SK-N-SH (cell line): ENCODE results near the gene AHNAK. TPM values are rescaled to one million over a fixed set of nuclear protein-coding genes. Genes with fewer than 3 reads are reported as not detected.

ENCODE experiments used
- CTCF ChIA-PET: fragments of 300-600, 350-600 bp; formaldehyde crosslinking; extraction: SDS; loops from one replicate; lab custom pipeline; 2021; lab: Yijun Ruan, JAX
- POLR2A ChIA-PET: fragments of 350-600 bp; sonication (Branson Sonifier 250); formaldehyde crosslinking; extraction: SDS; loops from one replicate; lab custom pipeline; 2020; ENCODE audit warnings: antibody characterized with exemption, inconsistent platforms; lab: Yijun Ruan, JAX
- DNase-seq: peaks from one replicate; pipeline ENCODE4 v3.0.0; 2012
- H2AFZ ChIP-seq: fragments of 200-600 bp; sonication (generic); 2 replicates; pipeline ENCODE4 v1.8.1; 2016; ENCODE audit warnings: antibody characterized with exemption, mild to moderate bottlenecking, low read depth
- H3F3A ChIP-seq: fragments of 200-600 bp; sonication (generic); replicated peaks from 2 replicates; pipeline ENCODE3; 2016; ENCODE audit warnings: antibody characterized with exemption, mild to moderate bottlenecking; ENCODE audit not compliant: insufficient read depth
- H3K27ac ChIP-seq, 2 experiments: fragments of 200-500 bp in 1 of 2; fragments of 200-600 bp in 1 of 2; sonication (Bioruptor generic) in 1 of 2; sonication (generic), shearing (Covaris generic) in 1 of 2; 2 replicates each; pipeline versions ENCODE4 v1.5.1 to v1.6.1; 2014 to 2016; ENCODE audit warnings: low read depth in 2 of 2, inconsistent platforms in 1 of 2, low read length in 1 of 2, mild to moderate bottlenecking in 1 of 2, mixed read lengths in 1 of 2
- H3K27me3 ChIP-seq: fragments of 200-600 bp; sonication (generic), shearing (Covaris generic); 2 replicates; pipeline ENCODE4 v1.6.1; 2016; ENCODE audit warnings: mixed run types; ENCODE audit not compliant: insufficient read depth
- H3K36me3 ChIP-seq, 2 experiments: fragments of 200-500 bp in 1 of 2; fragments of 200-600 bp in 1 of 2; sonication (Bioruptor generic) in 1 of 2; sonication (generic) in 1 of 2; replicated peaks in 1 of 2; 2 replicates each; pipeline versions ENCODE3 to v1.5.1; 2014 to 2016; ENCODE audit warnings: low read length in 1 of 2, mild to moderate bottlenecking in 1 of 2; ENCODE audit not compliant: insufficient read depth in 2 of 2, control insufficient read depth in 1 of 2
- H3K4me1 ChIP-seq, 2 experiments: fragments of 200-500 bp in 1 of 2; fragments of 200-600 bp in 1 of 2; sonication (Bioruptor generic) in 1 of 2; sonication (generic), shearing (Covaris generic) in 1 of 2; 2 replicates each; pipeline versions ENCODE4 v1.5.1 to v1.6.1; 2014 to 2016; ENCODE audit warnings: low read depth in 1 of 2, low read length in 1 of 2, mixed run types in 1 of 2; ENCODE audit not compliant: insufficient read depth in 2 of 2, control insufficient read depth in 1 of 2
- H3K4me2 ChIP-seq: fragments of 200-600 bp; sonication (generic), shearing (Covaris generic); 2 replicates; pipeline ENCODE4 v1.6.1; 2017; ENCODE audit warnings: mixed run types
- H3K4me3 ChIP-seq, 2 experiments: fragments of 200-500 bp in 1 of 2; fragments of 200-600 bp in 1 of 2; sonication (Bioruptor generic) in 1 of 2; sonication (generic), shearing (Covaris generic) in 1 of 2; 2 replicates each; pipeline versions ENCODE4 v1.5.1 to v1.8.1; 2014 to 2016; ENCODE audit warnings: low read depth in 2 of 2, inconsistent platforms in 1 of 2, low read length in 1 of 2, mild to moderate bottlenecking in 1 of 2, mixed read lengths in 1 of 2, moderate library complexity in 1 of 2
- H3K79me2 ChIP-seq: fragments of 200-600 bp; sonication (generic); 2 replicates; pipeline ENCODE4 v1.8.1; 2017; ENCODE audit warnings: mild to moderate bottlenecking; ENCODE audit not compliant: insufficient read depth
- H3K9ac ChIP-seq: fragments of 200-600 bp; sonication (generic); 2 replicates; pipeline ENCODE4 v1.6.1; 2017; ENCODE audit warnings: mixed run types
- H3K9me2 ChIP-seq: fragments of 200-600 bp; sonication (generic); 2 replicates; pipeline ENCODE4 v1.6.1; 2017; ENCODE audit warnings: mixed run types
- H3K9me3 ChIP-seq: fragments of 200-600 bp; sonication (generic); 2 replicates; pipeline ENCODE4 v1.6.1; 2017; ENCODE audit warnings: mixed run types, mild to moderate bottlenecking, moderate library complexity
- H4K20me1 ChIP-seq: fragments of 200-600 bp; sonication (generic); 2 replicates; pipeline ENCODE4 v1.6.1; 2017; ENCODE audit warnings: mild to moderate bottlenecking, mixed run types; ENCODE audit not compliant: insufficient read depth
- CHD2 ChIP-seq: fragments of 150-350 bp; IDR thresholded peaks from 2 replicates; pipeline ENCODE4 v1.6.1; 2018; ENCODE audit warnings: low read length; ENCODE audit not compliant: partially characterized antibody
- EP300 ChIP-seq, 2 experiments: IDR thresholded peaks; 2 replicates each; pipeline versions ENCODE4 v1.4.0 to v1.6.1; 2012; ENCODE audit warnings: borderline replicate concordance in 1 of 2, low read depth in 1 of 2, low read length in 1 of 2
- FOSL2 ChIP-seq: IDR thresholded peaks from 2 replicates; pipeline ENCODE4 v1.4.0; 2012; ENCODE audit warnings: low read depth, mild to moderate bottlenecking, moderate library complexity, borderline replicate concordance
- FOXM1 ChIP-seq: IDR thresholded peaks from 2 replicates; pipeline ENCODE4 v1.4.0; 2012; ENCODE audit warnings: low read depth, mild to moderate bottlenecking
- GATA2 ChIP-seq: sonication (generic); formaldehyde crosslinking; IDR thresholded peaks from 2 replicates; pipeline ENCODE4 v1.5.0; 2020; ENCODE audit warnings: mild to moderate bottlenecking, missing genetic modification reagents
- JUND ChIP-seq: IDR thresholded peaks from 2 replicates; pipeline ENCODE4 v1.4.0; 2012
- MXI1 ChIP-seq: IDR thresholded peaks from 2 replicates; pipeline ENCODE4 v1.6.1; 2012; ENCODE audit warnings: mild to moderate bottlenecking, low read depth, low read length, improper control_type of control experiment
- NFIC ChIP-seq: IDR thresholded peaks from 2 replicates; pipeline ENCODE4 v1.4.0; 2012; ENCODE audit warnings: borderline replicate concordance
- POLR2AphosphoS5 ChIP-seq: IDR thresholded peaks from 2 replicates; pipeline ENCODE4 v1.6.1; 2012; ENCODE audit warnings: low read depth, low read length
- RAD21 ChIP-seq: IDR thresholded peaks from 2 replicates; pipeline ENCODE4 v1.6.1; 2012; ENCODE audit warnings: mild to moderate bottlenecking, low read length
- RCOR1 ChIP-seq: fragments of 150-350 bp; IDR thresholded peaks from 2 replicates; pipeline ENCODE4 v1.6.1; 2017; ENCODE audit warnings: antibody characterized with exemption, low read length
- RFX5 ChIP-seq: IDR thresholded peaks from 2 replicates; pipeline ENCODE4 v1.6.1; 2012; ENCODE audit warnings: mild to moderate bottlenecking, improper control_type of control experiment, low read length
- RXRA ChIP-seq: IDR thresholded peaks from 2 replicates; pipeline ENCODE4 v1.4.0; 2012; ENCODE audit warnings: low read depth, mild to moderate bottlenecking, borderline replicate concordance
- SMC3 ChIP-seq: IDR thresholded peaks from 2 replicates; pipeline ENCODE4 v1.6.1; 2012; ENCODE audit warnings: low read depth, low read length, improper control_type of control experiment
- WGBS: methylation state at CpG from one replicate; pipeline ENCODE4 v1.1.6; 2017; ENCODE audit warnings: low lambda C conversion rate; 5-methylcytosine and 5-hydroxymethylcytosine counted together
- polyA plus RNA-seq, 3 experiments: library from polyadenylated mRNA; depleted of rRNA; stranded (reverse); fragments of >200 nt; gene quantifications; 2 replicates each; pipeline ENCODE4 v1.2.3, GENCODE V29; 2012
- TF ChIP-seq, protein P1 (sequence below): IDR thresholded peaks from 2 replicates; pipeline ENCODE4; 2012
- TF ChIP-seq, protein P2 (sequence below): fragments of 150-350 bp; IDR thresholded peaks from 2 replicates; pipeline ENCODE4 v1.6.1; 2017; ENCODE audit warnings: antibody characterized with exemption, low read length, low read depth, borderline replicate concordance
- TF ChIP-seq, protein P3 (sequence below): IDR thresholded peaks from 2 replicates; pipeline ENCODE4 v1.4.0; 2012; ENCODE audit warnings: low read depth, borderline replicate concordance
- TF ChIP-seq, protein P4 (sequence below): fragments of 150-350 bp; IDR thresholded peaks from 2 replicates; pipeline ENCODE4 v1.6.1; 2016; ENCODE audit warnings: mild to moderate bottlenecking, low read depth, low read length

The AHNAK gene
- polyA plus RNA-seq, 1 of the 3 experiments (the other 2 are of a cell fraction): 57.8 TPM

DNA sequence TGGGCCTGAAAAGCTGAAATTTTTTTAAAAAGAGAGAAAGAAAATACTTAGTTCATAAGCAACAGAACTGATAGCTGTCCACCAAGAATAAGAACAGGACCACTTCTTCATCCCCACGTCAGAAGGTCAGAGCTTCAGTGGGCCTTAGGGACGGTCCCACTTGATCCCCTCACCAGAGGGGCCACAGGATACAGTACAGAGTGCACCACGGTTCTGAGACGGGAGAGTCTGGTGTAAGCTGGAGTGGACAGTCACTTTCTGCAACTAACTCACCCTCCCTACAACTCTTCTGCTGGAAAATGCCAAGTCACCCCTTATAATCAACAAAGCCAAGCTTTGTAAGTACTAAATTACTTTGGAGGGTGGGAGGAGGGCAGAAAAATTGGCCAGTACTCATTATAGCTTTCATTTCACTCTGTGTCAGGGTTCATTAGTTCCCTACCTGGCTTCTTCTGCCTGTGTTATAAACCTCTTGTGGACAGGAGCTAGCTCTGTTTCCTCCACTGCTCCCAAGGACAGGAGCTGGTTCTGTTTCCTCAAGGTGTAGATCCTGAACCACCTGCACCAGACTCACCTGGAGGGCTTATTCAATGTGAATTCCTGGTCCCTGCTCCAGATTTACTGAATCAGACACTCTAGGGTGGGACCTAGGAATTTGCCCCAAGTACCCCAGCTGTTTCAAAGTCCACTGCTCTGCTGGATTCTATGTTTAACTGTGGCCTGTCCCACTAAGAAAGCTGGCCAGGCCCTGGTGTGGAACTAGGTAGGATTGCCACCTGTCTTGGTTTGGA, 88.2 kb downstream of the AHNAK start:
- Histone ChIP-seq H3K9me2 (no peaks in the 10 kb centered on the region), H4K20me1 (no peaks in the 10 kb centered on the region), H3K4me1 (peaks cover 3 to 9% of the 10 kb centered on the region in 2 experiments; a peak in 3 of 4 replicates), H3K27me3 (no peaks in the 10 kb centered on the region), H3K27ac (no peak overlapping the region), H3K9me3 (no peaks in the 10 kb centered on the region), H3K36me3 (no peaks in the 10 kb centered on the region), H3F3A (no peaks in the 10 kb centered on the region), H3K79me2 (no peaks in the 10 kb centered on the region), H3K9ac (no peak overlapping the region), H3K4me2 (no peak overlapping the region), H2AFZ (no peak overlapping the region), H3K4me3 (no peak overlapping the region)
- DNase-seq: no peak
- TF ChIP-seq JUND (no peak), FOXM1 (no peak), POLR2AphosphoS5 (no peak), RFX5 (no peak), CHD2 (no peak), GATA2 (no peak), SMC3 (no peak), NFIC (no peak), MXI1 (no peak), EP300 (IDR thresholded peaks at IDR 0.05; ENCODE audit: borderline replicate concordance in 1 of 2, low read depth in 1 of 2, low read length in 1 of 2) (no peak), FOSL2 (no peak), RXRA (no peak), RAD21 (no peak), RCOR1 (no peak)
- TF ChIP-seq, protein P1, sequence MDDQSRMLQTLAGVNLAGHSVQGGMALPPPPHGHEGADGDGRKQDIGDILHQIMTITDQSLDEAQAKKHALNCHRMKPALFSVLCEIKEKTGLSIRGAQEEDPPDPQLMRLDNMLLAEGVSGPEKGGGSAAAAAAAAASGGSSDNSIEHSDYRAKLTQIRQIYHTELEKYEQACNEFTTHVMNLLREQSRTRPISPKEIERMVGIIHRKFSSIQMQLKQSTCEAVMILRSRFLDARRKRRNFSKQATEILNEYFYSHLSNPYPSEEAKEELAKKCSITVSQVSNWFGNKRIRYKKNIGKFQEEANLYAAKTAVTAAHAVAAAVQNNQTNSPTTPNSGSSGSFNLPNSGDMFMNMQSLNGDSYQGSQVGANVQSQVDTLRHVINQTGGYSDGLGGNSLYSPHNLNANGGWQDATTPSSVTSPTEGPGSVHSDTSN: no peak
- TF ChIP-seq, protein P2, sequence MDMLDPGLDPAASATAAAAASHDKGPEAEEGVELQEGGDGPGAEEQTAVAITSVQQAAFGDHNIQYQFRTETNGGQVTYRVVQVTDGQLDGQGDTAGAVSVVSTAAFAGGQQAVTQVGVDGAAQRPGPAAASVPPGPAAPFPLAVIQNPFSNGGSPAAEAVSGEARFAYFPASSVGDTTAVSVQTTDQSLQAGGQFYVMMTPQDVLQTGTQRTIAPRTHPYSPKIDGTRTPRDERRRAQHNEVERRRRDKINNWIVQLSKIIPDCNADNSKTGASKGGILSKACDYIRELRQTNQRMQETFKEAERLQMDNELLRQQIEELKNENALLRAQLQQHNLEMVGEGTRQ: no peak
- TF ChIP-seq, protein P3, sequence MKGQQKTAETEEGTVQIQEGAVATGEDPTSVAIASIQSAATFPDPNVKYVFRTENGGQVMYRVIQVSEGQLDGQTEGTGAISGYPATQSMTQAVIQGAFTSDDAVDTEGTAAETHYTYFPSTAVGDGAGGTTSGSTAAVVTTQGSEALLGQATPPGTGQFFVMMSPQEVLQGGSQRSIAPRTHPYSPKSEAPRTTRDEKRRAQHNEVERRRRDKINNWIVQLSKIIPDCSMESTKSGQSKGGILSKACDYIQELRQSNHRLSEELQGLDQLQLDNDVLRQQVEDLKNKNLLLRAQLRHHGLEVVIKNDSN: no peak
- TF ChIP-seq, protein P4, sequence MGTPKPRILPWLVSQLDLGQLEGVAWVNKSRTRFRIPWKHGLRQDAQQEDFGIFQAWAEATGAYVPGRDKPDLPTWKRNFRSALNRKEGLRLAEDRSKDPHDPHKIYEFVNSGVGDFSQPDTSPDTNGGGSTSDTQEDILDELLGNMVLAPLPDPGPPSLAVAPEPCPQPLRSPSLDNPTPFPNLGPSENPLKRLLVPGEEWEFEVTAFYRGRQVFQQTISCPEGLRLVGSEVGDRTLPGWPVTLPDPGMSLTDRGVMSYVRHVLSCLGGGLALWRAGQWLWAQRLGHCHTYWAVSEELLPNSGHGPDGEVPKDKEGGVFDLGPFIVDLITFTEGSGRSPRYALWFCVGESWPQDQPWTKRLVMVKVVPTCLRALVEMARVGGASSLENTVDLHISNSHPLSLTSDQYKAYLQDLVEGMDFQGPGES: no peak
- CTCF ChIA-PET: interaction anchor here (0.6 to 2.1 kb wide), 9 partner anchors 13 to 222 kb away, joined by 3 to 11 read pairs (median 3); no protein-coding TSS in a partner anchor
- POLR2A ChIA-PET: interaction anchor here (0.7 kb wide), 1 partner anchor 137 kb away, joined by 5 read pairs; no protein-coding TSS in a partner anchor
- WGBS: 69% methylated on average over 4 of the region's 4 CpGs
